ENCODE results near the gene CD38.
A peak's percentile ranks its signal among the peaks of the same experiment; 100 is the strongest.

The CD38 gene

GRCh38 chr4:15870079-15870478 lies 92.0 kb downstream of the CD38 start:
- DNase-seq = peak; percentile 32

DNA sequence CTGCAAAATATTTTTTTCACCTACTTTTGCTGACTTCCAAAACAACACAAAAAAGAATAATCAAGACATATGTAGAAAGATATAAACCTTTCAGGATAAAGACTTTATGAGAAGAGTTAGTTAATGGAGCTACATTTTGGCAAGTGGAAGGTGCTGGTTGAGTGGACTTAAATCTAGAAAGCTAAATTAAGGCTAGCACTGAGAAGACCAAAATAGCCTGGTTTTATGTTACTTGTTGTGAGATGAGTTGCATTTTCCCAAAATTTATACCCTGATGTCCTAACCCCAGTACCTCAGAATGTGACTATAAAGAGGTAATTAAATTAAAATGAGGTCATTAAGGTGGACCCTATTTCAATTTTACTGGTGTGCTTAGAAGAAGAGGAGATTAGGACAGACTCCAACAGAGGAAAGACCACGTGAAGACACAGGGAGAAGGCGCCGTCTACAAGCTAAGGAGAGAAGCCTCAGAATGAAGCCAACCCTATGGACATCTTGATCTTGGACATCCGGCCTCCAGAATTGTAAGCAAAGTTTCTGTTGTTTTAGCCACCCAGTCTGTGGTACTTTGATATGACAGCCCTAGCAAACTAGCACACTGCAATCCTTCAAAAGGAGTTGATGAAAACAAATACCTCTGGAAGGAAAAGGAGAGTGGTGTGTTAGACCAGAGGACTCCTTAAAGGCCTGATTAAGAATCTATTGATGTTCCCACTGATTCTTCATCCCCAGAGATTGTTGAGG lies 93.0 kb downstream of the CD38 start:
- no peak for DNase-seq

- DNase-seq = no peak
Measured at GRCh38 chr4:15873117-15873516, 95.0 kb downstream of the CD38 start.

DNA sequence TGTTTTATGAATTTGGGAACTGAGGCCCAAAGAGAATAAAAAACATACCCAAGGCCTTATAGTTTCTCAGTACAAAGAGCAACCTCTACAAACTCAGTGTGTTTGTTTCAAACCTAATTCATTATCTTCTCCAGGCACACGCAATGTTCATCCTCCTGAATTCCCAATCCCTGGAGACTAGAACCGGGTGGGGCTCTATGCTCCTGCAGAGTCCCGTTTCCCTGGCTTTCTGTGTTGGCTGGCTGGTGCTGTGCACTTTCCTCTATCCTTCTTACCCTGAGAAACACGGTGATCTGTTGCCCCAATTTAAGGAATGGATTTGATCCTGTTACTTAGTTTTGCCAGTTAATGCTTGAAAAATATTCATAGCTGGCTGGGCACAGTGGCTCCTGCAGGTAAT lies 96.5 kb downstream of the CD38 start:
- DNase-seq = no peak

DNA sequence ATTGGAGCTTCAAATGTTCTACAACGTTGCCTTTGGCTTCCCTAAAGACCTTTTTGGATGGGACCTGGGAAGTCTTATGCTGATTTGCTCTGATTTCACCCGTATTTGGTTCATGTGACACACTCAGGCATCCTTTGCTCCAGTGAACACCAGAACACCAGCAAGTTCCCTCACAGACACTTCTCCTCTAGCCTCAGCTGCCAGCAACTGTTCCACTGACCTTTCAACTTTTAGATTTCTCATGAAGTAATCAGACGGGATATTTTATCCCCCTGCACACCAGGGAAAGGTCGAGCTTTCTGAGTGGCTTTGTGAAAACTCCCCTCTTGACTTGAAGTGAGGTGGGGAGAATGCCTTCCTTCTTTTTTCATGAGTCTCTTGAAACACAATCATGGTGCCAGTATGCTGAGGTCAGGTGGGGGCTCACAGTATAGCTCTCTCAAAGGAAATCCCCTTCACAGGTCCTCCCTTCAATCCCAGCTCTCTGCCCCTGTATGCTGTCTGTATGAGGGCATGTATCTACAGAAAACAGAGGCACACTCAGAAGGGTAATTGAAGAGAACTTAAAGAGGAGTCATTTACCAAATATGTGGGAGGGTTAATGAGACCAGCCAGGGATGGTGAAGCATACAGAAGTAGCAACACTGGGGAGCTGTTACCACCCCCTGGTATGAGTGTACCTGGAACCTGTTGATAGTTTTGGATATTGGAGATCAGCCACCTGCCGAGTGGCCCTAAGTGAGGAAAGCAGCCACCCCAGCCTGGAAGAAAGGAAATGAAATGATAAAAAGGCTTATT lies 97.7 kb downstream of the CD38 start:
- no peak for DNase-seq

GRCh38 chr4:15878011-15878410 lies 99.9 kb downstream of the CD38 start:
- DNase-seq = no peak

GRCh38 chr4:15881820-15882219 lies 103.7 kb downstream of the CD38 start:
- DNase-seq = no peak

DNA sequence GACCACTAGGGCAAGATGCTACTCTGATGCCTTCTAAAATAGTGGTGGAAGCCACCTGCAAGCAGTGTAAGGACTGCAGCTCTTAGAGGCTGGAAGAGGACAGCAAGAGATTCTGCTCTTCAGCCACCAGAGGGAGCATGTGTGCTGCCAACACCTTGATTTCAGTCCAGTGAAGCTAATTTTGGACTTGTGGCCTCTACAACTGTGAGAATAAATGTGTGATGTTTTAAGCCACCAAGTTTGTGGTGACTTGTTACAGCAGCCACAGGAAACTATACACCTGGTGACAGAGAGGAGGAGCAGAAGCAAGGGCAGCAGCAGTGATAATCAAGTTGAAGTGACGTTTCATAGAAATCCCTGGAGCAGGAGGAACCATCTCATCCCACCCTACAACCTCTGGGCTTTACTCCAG lies 104.6 kb downstream of the CD38 start:
- DNase-seq = peak; percentile 82

DNA sequence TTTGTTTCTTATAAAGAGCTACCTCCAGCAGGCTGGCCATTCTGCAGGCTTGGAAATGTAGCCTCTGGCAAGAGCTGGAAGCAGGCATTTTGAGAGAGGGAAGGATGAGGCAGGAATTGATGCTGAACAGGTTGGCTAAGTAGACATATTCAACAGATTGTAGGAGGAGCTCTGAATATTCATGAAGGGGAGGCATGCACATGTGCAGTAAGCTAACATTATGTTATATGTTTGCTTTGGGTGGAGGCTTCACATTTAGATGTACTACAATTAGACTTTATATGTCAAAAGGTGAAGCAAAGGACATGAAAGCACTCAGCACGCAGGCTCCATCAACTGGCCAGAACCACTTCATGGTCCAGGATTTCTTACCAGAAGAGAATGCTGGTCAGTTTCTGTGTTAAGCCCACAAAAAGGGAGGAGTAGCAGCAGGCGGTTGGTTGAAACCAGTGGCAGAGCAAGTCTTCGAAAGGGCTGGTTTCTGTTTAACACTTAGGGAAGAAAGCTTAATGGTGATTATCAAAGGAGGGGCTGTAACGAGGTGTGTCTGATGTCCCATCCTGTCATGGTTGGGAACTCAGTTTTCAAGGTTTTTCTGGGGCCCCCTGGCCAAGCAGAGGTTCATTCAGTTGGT lies 105.6 kb downstream of the CD38 start:
- no peak for DNase-seq

DNA sequence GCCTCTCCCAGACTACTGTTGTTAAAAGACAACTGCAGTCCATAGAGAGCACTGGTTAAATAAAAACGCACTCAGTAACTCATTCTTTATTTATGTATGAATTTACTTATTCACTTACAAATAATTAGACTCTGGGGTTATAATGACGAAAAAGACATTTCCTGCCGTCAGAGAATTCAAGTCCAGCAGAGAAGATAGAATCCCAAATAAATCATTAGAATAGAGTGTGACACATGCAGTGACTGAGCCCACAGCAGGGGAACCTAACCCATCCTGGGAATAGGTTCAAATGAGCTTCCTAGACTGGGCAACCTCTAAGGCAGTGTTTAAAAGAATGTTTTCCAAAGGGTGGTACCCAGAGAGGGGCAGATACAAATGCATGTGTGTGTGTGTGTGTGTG lies 106.5 kb downstream of the CD38 start:
- no peak for DNase-seq

DNA sequence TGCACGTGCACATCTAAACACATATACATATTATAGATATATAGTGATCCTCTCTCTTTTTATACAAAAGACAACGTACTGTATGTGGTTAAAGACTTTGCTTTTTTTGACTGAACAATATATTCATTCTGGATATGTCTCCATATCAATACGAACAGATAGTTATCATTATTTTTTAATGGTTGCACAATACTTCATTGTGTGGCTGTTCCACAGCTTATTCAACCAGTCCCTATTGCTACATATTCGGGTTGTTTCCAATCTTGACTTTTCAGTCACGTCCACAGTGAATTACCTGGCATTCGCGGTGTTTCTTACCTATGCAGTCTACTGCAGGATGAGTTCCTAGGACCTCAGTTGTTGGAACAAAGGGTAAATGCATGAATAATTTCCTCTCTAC lies 107.3 kb downstream of the CD38 start:
- no peak for DNase-seq

DNA sequence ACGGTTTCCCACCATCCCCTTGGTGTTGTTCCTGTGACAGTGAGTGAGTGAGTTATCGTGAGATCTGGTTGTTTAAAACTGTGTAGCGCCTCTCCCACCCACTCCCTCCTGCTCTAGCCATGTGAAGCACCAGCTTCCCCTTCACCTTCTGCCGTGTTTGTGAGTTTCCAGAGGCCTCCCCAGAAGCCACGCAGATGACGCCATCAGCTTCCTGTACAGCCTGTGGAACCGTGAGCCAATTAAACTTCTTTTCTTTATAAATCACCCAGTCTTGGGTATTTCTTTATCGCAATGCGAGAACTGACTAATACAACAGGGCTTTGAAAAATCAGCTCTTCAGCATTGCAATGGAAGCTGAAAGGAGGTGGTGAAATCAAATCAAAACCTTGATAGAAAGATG lies 110.4 kb downstream of the CD38 start:
- DNase-seq = no peak

- no peak for DNase-seq
Measured at GRCh38 chr4:15890246-15890829, 112.2 kb downstream of the CD38 start.

DNA sequence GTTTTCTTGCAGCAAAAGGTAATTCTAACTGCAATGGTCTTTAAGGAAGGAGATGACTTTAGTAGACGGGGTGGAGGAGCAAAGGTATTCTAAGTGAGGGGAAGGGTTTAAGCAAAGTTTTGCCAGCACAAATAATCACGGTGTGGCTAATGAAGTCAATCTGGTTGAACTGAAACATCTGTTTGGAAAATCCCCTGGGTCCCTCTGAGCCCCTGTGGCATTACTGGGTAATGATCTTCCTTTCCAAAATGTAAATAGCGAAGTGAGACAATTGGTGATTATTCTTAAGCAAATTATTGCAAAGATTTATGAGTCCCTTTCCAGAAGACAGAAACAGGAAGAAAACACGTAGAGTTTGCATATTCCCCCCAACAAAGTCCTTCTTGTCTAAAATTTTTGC lies 113.2 kb downstream of the CD38 start:
- peak; percentile 71 for DNase-seq

DNA sequence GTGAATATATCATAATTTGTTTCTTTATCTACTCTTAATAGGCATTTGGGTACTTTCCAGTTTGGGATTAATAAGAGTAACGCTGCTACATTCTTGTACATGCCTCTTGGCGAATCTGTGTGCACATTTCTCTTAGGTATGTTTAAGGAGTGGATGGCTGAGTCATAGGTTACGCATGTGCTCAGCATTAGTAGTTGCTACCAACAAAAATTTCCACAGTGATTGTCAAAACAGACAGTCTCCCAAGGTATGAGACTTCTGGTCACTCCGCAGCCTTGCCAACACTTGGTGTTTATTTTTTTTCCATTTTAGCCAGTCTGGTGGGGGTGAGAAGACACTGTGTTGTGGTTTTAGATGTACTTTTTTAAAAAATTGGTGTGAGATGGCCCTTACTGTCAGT lies 115.8 kb downstream of the CD38 start:
- no peak for DNase-seq

GRCh38 chr4:15894393-15894792 lies 116.3 kb downstream of the CD38 start:
- DNase-seq = no peak

- DNase-seq = peak; percentile 5
Measured at GRCh38 chr4:15894921-15895916, 117.1 kb downstream of the CD38 start.

GRCh38 chr4:15897577-15897976 lies 119.4 kb downstream of the CD38 start:
- no peak for DNase-seq

DNA sequence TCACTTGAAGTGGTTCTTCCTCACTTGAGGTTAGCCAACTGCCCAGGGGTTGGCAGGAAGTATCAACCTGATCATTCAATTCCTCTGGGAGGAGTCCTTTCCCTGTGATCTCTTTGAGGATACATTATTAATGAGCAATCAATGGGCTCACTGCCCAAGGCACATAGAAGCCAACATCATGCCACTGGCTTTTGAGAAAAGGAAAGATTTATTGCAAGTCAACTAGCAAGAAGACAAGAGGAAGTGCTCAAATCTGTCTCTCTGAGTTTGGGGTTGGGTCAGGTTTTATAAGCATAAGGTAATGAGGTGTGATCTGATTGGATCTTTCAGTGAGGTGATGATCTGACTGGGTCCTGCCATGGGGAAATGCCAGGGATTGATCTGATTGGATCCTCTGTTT lies 120.8 kb downstream of the CD38 start:
- DNase-seq = no peak

DNA sequence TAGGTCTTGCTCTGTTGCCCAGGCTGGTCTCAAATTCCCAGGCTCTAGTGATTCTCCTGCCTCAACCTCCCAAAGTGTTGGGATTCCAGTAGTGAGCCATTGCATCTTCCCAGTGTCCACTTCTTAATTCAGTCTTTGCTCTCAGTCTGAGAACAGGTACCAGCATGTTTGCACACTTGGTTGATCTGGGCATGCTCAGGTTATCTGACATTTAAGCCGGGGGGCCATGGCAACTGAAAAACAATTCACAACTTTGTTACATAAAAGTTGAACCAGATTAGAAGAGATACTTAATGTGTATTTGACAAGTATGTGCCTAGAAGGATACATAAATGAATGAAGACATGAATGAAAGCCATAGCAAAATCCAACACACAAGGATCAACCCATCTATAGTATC lies 121.4 kb downstream of the CD38 start:
- DNase-seq = no peak

DNA sequence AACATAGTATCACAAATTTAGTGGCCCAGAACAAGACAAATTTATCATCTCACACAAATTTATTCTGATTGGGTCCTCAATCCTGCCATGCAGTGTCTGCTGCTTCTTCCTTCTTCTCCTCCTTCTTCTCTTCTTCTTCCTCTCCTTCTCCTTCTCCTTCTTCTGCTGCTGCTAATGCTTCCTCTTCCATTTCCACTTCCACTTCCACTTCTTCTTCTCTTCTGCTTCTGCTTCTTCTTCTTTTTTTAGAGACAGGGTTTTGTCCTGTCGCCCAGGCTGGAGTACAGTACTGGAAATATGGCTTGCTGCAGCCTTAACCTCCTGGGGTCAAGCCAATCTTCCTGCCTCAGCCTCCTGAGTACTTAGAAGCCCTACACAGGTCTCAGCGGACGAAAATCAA lies 122.9 kb downstream of the CD38 start:
- no peak for DNase-seq

DNA sequence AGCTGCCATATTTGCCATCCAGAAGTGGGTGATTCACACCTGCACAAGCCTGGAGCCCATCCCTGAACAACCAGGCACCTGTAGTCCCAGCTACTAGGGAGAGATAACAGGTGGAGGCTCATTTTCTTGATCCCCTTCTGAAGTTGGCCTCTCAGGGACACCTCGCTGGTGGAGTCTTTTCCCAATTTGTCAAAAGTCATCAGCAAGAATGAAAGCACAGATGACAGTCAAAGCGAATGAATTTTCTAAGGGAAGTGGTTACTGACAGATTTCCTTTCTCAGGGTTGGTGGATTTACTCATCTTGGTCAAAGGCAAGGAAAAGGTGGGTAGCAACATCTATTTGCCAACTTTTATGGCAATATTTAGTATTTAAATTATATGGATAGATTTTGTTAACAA lies 123.9 kb downstream of the CD38 start:
- no peak for DNase-seq
